Activated naive CD4-positive, alpha-beta T cell treated with anti-CD3 and anti-CD28 coated beads for 36 hours (primary cell): Measurements from ENCODE around the gene GSG1L. TPM values are rescaled to one million over a fixed set of nuclear protein-coding genes. Genes with fewer than 3 reads are reported as not detected.

Source experiments
- CTCF ChIA-PET: fragments of 350-600 bp; sonication (Branson Sonifier 250); formaldehyde crosslinking; loops from one replicate; lab custom pipeline; 2021; ENCODE audit warnings: antibody characterized with exemption; lab: Charles Lee
- DNase-seq: peaks from one replicate; pipeline ENCODE4 v3.0.0-alpha.2; 2020
- H3K27ac Mint-ChIP-seq: one replicate; pipeline ENCODE4 v1.8.0; 2021; ENCODE audit warnings: mild to moderate bottlenecking, mixed read lengths
- H3K27me3 Mint-ChIP-seq: one replicate; pipeline ENCODE4 v1.8.0; 2021; ENCODE audit warnings: low read depth, mixed read lengths
- H3K36me3 Mint-ChIP-seq: one replicate; pipeline ENCODE4 v1.8.0; 2021; ENCODE audit warnings: low read depth, mixed read lengths
- H3K4me1 Mint-ChIP-seq: one replicate; pipeline ENCODE4 v1.8.0; 2021; ENCODE audit warnings: low read depth, mixed read lengths
- H3K4me3 Mint-ChIP-seq: one replicate; pipeline ENCODE4 v1.8.0; 2021; ENCODE audit warnings: mild to moderate bottlenecking, moderate library complexity, mixed read lengths
- H3K9me3 Mint-ChIP-seq: one replicate; pipeline ENCODE4 v1.8.0; 2021; ENCODE audit warnings: mixed read lengths
- intact Hi-C: fragments of 100-400 bp; cut with micrococcal nuclease; formaldehyde crosslinking; loops from one replicate; pipeline ENCODE4 v1.15.1; 2023
- total RNA-seq, 2 experiments: library from RNA; stranded (reverse); gene quantifications; one replicate each; pipeline ENCODE4 v1.2.3, GENCODE V29; 2021

Gene GSG1L
- total RNA-seq, 2 experiments from 2014 or later, result not detected

GRCh38 chr16:27853101-27853500, 210.4 kb downstream of the GSG1L start:
- intact Hi-C loops, result no loop called here
- Mint-ChIP-seq H3K27me3 (peaks cover 25% of the 10 kb centered on the region), H3K36me3 (no peaks in the 10 kb centered on the region), H3K9me3 (no peaks in the 10 kb centered on the region), H3K4me3 (no peak overlapping the region), H3K4me1 (no peaks in the 10 kb centered on the region), H3K27ac (no peak overlapping the region)
- DNase-seq, result no peak
- CTCF ChIA-PET, result no interaction called here

GRCh38 chr16:27852681-27853080, 210.8 kb downstream of the GSG1L start:
- Mint-ChIP-seq H3K27me3 (peaks cover 25% of the 10 kb centered on the region), H3K9me3 (no peaks in the 10 kb centered on the region), H3K4me1 (no peaks in the 10 kb centered on the region), H3K4me3 (no peak overlapping the region), H3K27ac (no peak overlapping the region), H3K36me3 (no peaks in the 10 kb centered on the region)
- DNase-seq, result no peak
- intact Hi-C loops, result no loop called here
- CTCF ChIA-PET, result no interaction called here

GRCh38 chr16:27852116-27852515, 211.4 kb downstream of the GSG1L start:
- Mint-ChIP-seq H3K9me3 (no peaks in the 10 kb centered on the region), H3K4me1 (no peaks in the 10 kb centered on the region), H3K27me3 (peaks cover 27% of the 10 kb centered on the region), H3K36me3 (no peaks in the 10 kb centered on the region), H3K27ac (no peak overlapping the region), H3K4me3 (no peak overlapping the region)
- DNase-seq, result no peak
- CTCF ChIA-PET, result no interaction called here
- intact Hi-C loops, result no loop called here

- Mint-ChIP-seq H3K9me3 (no peaks in the 10 kb centered on the region), H3K27ac (no peak overlapping the region), H3K4me1 (no peaks in the 10 kb centered on the region), H3K4me3 (no peak overlapping the region), H3K36me3 (no peaks in the 10 kb centered on the region), H3K27me3 (peaks cover 28% of the 10 kb centered on the region)
- CTCF ChIA-PET, result no interaction called here
- DNase-seq, result no peak
- intact Hi-C loops, result no loop called here
Observed at GRCh38 chr16:27851586-27851985, 211.9 kb downstream of the GSG1L start.

- no peaks in the 10 kb centered on the region for H3K4me1 Mint-ChIP-seq
Observed at GRCh38 chr16:27849621-27850020, 213.9 kb downstream of the GSG1L start.

GRCh38 chr16:27847030-27847550, 216.4 kb downstream of the GSG1L start:
- Mint-ChIP-seq H3K9me3 (no peaks in the 10 kb centered on the region), H3K36me3 (no peaks in the 10 kb centered on the region), H3K4me1 (no peaks in the 10 kb centered on the region), H3K27ac (no peak overlapping the region), H3K27me3 (peaks cover 31% of the 10 kb centered on the region), H3K4me3 (no peak overlapping the region)
- DNase-seq, result no peak
- intact Hi-C loops, result no loop called here
- CTCF ChIA-PET, result interaction anchor here (1.5 kb wide), 1 partner anchor 20 kb away, joined by 3 read pairs; no protein-coding TSS in a partner anchor

More at GRCh38 chr16:27849621-27850020, 213.9 kb downstream of the GSG1L start:
- Mint-ChIP-seq H3K27ac (no peak overlapping the region), H3K9me3 (no peaks in the 10 kb centered on the region), H3K27me3 (peaks cover 35% of the 10 kb centered on the region), H3K36me3 (no peaks in the 10 kb centered on the region), H3K4me3 (no peak overlapping the region)
- CTCF ChIA-PET, result no interaction called here
- intact Hi-C loops, result no loop called here
- no peak for DNase-seq

- DNase-seq, result no peak
- peaks cover 23% of the 10 kb centered on the region for H3K27me3 Mint-ChIP-seq
- no peaks in the 10 kb centered on the region for H3K9me3 Mint-ChIP-seq
- intact Hi-C loops, result no loop called here
- H3K27ac Mint-ChIP-seq, result no peak overlapping the region
- H3K36me3 Mint-ChIP-seq, result no peaks in the 10 kb centered on the region
- CTCF ChIA-PET, result no interaction called here
- no peak overlapping the region for H3K4me3 Mint-ChIP-seq
- H3K4me1 Mint-ChIP-seq, result no peaks in the 10 kb centered on the region
Observed at GRCh38 chr16:27844826-27845225, 218.7 kb downstream of the GSG1L start.

- Mint-ChIP-seq H3K27ac (no peak overlapping the region), H3K36me3 (no peaks in the 10 kb centered on the region), H3K4me3 (no peak overlapping the region), H3K27me3 (peaks cover 20% of the 10 kb centered on the region), H3K9me3 (no peaks in the 10 kb centered on the region), H3K4me1 (no peaks in the 10 kb centered on the region)
- DNase-seq, result no peak
- CTCF ChIA-PET, result interaction anchor here (0.6 kb wide), 1 partner anchor 185 kb away, joined by 3 read pairs; no protein-coding TSS in a partner anchor
- intact Hi-C loops, result no loop called here
Observed at GRCh38 chr16:27843800-27844199, 219.7 kb downstream of the GSG1L start.

GRCh38 chr16:27841911-27842310, 221.6 kb downstream of the GSG1L start:
- CTCF ChIA-PET, result no interaction called here
- no peak overlapping the region for H3K27ac Mint-ChIP-seq
- peaks cover 15% of the 10 kb centered on the region for H3K27me3 Mint-ChIP-seq
- H3K36me3 Mint-ChIP-seq, result no peaks in the 10 kb centered on the region
- no peaks in the 10 kb centered on the region for H3K9me3 Mint-ChIP-seq
- H3K4me3 Mint-ChIP-seq, result no peak overlapping the region
- intact Hi-C loops, result no loop called here
- no peak for DNase-seq
- no peaks in the 10 kb centered on the region for H3K4me1 Mint-ChIP-seq

GRCh38 chr16:27841061-27841801, 222.3 kb downstream of the GSG1L start:
- CTCF ChIA-PET, result no interaction called here
- no peak overlapping the region for H3K4me3 Mint-ChIP-seq
- intact Hi-C loops, result no loop called here
- no peak overlapping the region for H3K27ac Mint-ChIP-seq
- peaks cover 4% of the 10 kb centered on the region for H3K9me3 Mint-ChIP-seq
- H3K4me1 Mint-ChIP-seq, result no peaks in the 10 kb centered on the region
- peaks cover 18% of the 10 kb centered on the region for H3K27me3 Mint-ChIP-seq
- no peak for DNase-seq
- H3K36me3 Mint-ChIP-seq, result no peaks in the 10 kb centered on the region

- peaks cover 4% of the 10 kb centered on the region for H3K9me3 Mint-ChIP-seq
- no peaks in the 10 kb centered on the region for H3K36me3 Mint-ChIP-seq
- H3K4me3 Mint-ChIP-seq, result no peak overlapping the region
- intact Hi-C loops, result no loop called here
- DNase-seq, result no peak
- H3K27ac Mint-ChIP-seq, result no peak overlapping the region
- CTCF ChIA-PET, result no interaction called here
- no peaks in the 10 kb centered on the region for H3K4me1 Mint-ChIP-seq
- H3K27me3 Mint-ChIP-seq, result peaks cover 14% of the 10 kb centered on the region
Observed at GRCh38 chr16:27840311-27841060, 223.0 kb downstream of the GSG1L start.

GRCh38 chr16:27839419-27839818, 224.1 kb downstream of the GSG1L start:
- Mint-ChIP-seq H3K4me3 (no peak overlapping the region), H3K27ac (no peak overlapping the region), H3K27me3 (peaks cover 12% of the 10 kb centered on the region), H3K9me3 (peaks cover 4% of the 10 kb centered on the region), H3K4me1 (no peaks in the 10 kb centered on the region), H3K36me3 (no peaks in the 10 kb centered on the region)
- CTCF ChIA-PET, result no interaction called here
- DNase-seq, result no peak
- intact Hi-C loops, result no loop called here
